ENCODE results near the gene EGLN3.
"Not testable (repeated sequence)": the region's sequence is repeated elsewhere in the genome, so short reads cannot be mapped to it uniquely, and the experiment has no call there.

EGLN3 gene

DNA sequence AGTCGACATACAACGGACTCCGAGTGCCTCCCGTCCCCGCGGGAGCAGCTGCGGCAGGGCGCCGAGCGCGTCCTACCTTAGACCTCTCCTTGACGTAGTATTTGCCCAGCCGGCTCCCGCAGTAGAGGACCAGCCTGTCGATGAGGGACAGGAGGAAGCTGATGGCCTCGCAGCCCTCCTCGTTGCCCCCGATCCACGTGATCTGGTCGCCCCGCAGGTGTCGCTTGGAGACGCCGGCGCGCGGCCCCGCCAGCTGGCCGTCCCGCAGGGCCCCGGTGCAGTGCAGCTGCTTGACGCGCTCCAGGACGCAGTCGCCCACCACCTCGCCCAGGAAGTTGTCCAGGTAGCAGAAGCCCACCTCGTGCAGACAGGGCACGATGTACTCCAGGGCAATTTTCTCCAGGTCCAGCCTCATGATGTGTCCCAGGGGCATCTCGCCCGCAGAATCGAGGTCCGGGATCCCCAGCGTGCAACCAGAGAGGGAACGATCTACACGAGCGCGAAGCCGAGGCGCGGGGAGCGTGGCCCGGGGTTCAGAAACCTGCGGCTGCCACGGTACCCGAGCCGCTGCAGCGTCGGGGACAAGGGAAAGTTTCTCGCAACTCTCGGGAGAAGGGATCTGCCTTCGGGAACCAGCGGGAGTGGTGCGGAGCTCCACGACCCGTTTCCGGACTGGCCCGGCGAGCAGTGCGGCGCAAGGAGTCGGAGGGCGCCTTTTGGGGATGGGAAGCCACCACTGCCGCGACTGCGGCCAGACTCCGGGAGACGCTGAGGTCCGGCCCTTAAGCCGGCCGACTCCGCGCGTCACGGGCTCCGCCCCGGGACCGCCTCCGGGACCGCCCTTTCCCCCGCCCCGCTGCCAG lies at the start of gene EGLN3:
Gene EGLN3 (minus strand): TSS at position 755 of the 863 bp plus-strand sequence. CDS start 322 bp downstream, at position 433.
- DNase-seq (ENCODE audit: insufficient read length, low spot score) (peak; percentile 83), FAIRE-seq (no peak)

DNA sequence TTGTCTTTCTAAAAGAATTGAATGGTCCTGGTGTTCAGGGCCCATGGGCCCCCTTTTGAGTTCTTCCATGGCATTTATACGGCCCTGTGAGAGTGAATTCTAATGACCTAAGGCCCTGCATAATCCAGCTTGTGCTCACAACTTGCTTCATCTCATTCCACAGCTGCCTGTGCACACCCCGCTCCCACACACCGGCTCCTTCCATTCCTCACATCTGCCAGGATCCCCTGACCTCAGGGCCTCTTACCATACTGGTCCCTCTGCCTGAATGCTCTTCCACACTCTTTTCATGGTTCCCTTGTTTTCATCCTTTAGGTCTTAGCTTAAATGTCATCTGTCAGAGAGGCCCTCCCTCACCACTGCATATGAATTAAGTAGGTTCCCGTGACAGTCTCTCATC lies 49.5 kb upstream of the EGLN3 start:
- no peak for FAIRE-seq
- DNase-seq (ENCODE audit: insufficient read length, low spot score): no peak

DNA sequence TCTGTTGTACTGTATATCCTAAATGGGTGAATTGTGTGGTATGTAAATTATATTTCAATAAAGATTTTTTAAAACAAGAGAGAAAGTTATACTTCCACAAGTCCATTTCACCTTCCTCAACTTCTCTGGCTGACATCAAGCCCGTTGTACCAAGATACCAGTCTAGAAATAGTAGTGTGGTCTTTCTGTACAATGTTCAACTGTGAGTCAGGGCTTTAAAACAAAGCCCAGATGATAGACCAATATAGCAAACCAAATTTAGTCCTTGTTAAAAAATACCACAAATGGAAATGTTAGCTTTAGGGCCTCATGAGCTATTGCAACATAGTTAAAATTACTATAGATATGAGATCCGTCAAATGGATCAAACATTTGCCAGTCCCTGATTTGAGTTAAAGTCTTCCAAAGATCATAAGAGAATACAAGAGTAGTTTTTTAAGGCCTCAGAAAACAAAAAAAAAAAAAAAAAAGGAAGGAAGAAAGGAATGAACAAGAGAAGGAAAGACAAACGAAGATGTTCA lies 49.0 kb upstream of the EGLN3 start:
- DNase-seq (ENCODE audit: insufficient read length, low spot score): no peak
- no peak for FAIRE-seq

DNA sequence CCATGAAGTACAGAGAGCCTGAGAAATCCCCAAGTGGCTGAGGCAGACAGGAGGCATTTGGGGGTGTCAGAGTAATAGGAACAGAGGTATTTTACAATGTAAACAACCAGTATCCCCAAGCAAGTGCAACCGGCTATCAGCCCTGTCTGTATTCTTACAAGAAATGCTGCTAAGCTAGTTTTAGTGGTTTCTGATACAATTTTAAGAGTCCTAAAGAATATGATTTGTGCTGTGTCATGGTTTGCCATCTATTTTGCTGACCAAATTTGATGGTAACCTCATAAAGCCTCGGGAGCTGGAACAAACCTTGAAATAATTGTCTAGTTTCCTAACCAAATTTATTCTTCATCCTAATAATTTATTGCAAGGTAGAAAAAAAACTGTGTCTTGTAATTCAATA lies 46.7 kb upstream of the EGLN3 start:
- DNase-seq (ENCODE audit: insufficient read length, low spot score): no peak
- no peak for FAIRE-seq

DNA sequence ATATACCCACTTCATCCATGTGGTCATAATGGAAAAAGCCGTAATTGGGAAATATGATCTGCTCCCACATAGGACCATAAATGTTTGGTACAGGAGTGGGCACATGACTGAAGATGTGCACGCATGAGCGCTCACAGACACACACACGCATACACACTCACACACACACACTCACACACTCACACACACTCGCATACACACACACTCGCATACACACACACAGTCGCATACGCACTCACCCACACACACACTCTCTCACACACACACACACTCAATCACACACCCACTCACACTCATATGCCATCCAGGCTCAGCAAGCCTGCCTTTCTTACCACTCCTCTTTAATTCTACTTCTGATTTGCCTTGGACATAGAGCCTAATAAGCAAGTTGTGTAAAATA lies 45.6 kb upstream of the EGLN3 start:
- FAIRE-seq (peak; percentile 42), DNase-seq (ENCODE audit: insufficient read length, low spot score) (no peak)

DNA sequence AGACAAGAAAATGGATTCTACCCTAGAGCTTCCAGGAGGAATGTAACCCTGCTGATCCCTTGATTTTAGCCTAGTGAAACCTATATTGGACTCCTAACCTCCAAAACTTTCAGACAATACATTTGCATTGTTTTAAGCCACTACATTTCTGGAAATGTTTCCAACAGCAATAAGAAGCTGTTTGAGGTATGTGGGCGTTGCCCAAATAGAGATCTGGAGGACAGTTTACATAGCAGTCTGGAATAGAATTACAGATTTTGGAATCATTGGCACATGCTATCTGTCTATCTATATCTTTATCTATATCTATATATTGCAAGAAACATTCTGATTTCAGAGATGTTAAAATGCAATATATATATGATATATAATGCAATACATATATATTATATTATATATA lies 42.4 kb upstream of the EGLN3 start:
- DNase-seq (ENCODE audit: insufficient read length, low spot score) (no peak), FAIRE-seq (no peak)

DNA sequence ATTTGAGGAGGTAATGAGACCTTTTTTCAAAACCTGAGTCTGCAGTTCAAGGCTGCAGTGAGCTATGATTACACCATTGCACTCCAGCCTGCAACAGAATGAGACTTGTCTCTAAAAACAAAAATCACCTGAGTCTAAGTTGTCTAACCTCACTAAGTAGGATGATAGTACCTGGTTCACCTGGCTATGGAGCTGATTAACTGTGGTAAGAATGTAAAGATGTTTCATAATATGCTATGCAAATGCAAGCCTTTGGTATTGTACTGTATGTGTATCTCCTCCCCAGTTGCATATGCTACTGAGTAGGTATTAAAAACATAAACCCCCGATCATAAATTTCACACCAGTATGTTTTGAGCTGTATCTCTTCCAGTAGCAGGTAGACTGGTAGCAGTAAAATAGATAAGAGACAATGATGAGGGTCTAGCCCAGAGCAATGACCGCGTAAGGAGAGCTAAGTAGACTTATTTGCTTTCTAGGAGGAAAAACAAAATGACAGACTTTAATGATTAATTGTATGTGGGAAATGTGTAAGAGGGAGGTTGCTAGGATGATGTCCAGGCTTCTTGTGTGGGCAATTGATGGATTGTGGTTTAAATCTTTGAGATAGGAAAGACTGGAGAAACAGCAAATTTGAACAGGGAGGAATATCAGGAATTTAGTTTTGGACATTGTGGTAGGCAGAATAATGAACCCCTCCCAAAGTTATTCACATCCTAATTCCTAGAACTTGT lies 41.6 kb upstream of the EGLN3 start:
- no peak for DNase-seq (ENCODE audit: insufficient read length, low spot score)
- no peak for FAIRE-seq

DNA sequence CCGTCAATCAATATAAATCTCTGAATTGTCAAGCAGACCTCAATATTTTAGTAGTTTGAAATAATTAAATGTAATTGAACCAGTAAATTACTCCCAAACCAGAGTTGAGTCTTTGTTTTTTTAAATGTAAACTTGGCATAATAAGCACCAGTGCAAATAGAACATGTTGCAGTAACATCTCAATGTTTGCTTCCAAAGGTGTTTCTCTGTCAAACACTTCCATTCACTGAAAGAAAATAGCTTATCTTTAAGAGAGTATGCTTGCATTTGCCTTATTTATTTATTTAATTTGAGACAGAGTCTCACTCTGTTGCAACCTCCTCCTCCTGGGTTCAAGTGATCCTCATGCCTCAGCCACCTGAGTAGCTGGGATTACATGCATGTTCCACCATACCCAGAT lies 39.9 kb upstream of the EGLN3 start:
- no peak for FAIRE-seq
- DNase-seq (ENCODE audit: insufficient read length, low spot score): no peak

DNA sequence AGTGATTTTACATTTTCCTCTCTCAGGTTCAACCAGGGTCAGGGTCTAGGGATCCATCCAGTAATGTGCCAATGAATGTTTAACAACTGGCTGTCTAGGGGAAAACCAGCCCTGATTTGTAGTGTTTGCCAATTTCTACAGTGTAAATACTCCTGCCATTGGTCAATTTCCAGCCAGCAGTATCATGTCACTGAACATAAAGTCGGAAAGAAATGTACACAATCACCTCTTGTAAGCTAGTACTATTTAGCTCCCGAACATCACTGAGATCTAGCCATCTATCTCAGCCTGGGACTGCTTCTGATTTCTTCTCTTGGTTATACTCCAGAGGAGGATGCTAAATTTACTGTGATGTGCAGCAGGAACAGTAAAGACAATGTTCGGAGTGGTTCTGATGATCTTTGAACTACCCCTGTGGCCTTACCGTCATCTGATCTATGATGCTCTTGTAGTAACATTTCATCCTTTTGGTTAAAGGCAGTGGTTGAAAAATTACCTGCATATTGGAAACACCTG lies 36.7 kb upstream of the EGLN3 start:
- DNase-seq (ENCODE audit: insufficient read length, low spot score) (no peak), FAIRE-seq (no peak)

DNA sequence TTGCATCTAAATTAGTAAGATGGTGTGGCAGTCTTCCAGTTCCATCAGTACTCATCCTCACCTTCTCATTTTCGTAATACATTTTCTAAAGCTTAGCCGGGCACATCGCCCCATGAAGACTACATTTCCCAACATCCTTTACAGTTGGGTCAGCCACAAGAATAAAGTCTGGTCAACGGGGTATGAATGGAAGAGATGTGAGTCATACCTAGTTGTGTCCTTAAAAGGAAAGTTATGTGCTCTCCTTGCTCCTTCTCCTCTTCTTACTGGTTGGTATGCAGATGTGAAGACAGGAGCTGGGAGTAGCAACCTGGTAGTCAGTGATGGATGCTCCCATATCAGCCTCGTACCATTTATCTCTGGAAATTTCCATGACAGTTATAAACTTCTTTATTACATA lies 35.9 kb upstream of the EGLN3 start:
- FAIRE-seq (peak; percentile 73), DNase-seq (ENCODE audit: insufficient read length, low spot score) (peak; percentile 70)

DNA sequence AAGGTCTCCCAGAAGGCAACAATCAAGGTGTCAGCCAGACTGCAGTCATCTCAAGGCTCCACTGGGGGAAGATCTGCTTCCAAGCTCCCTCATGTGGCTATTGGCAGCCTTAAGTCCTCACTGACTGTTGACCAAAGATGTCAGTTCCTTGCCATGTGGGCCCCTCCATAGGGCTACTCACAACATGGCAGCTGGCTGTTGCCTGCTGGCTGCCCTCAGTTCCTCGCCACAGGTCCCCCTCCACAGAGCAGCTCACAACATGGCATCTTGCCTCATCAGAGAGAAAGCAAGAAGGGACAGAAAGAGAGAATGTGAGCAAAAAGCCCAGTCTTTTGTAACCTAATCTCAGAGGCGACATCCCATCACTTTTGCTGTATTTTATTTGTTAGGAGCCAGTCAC lies 34.4 kb upstream of the EGLN3 start:
- no peak for DNase-seq (ENCODE audit: insufficient read length, low spot score)
- FAIRE-seq: no peak

DNA sequence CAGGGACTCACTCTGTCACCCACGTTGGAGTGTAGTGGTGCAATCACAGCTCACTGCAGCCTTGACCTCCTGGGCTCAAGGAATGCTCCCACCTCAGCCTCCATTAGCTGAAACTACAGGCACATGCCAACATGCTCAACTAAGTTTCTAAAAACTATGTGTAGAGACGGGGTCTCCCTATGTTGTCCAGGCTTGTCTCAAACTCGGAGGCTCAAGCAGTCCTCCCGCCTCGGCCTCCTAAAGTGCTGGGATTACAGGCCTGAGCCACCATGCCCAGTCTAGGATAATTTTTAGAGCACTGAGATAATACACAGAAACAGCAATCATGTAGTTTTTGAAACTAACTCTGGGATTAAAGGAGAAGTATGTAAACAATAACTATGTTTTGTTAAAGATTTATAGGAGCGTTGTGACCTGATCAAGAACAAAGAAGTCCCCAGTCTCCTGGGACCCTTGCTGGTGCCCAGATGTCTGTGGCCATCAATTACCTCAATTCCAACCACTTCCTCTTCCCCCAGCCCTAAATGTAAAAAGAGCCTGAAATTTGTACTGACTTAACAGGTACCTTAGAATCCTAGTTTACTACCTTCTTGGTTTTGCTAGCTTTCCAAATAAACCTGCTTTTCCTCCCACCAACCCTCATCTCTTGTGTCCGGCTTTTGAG lies 28.9 kb upstream of the EGLN3 start:
- FAIRE-seq: no peak

DNA sequence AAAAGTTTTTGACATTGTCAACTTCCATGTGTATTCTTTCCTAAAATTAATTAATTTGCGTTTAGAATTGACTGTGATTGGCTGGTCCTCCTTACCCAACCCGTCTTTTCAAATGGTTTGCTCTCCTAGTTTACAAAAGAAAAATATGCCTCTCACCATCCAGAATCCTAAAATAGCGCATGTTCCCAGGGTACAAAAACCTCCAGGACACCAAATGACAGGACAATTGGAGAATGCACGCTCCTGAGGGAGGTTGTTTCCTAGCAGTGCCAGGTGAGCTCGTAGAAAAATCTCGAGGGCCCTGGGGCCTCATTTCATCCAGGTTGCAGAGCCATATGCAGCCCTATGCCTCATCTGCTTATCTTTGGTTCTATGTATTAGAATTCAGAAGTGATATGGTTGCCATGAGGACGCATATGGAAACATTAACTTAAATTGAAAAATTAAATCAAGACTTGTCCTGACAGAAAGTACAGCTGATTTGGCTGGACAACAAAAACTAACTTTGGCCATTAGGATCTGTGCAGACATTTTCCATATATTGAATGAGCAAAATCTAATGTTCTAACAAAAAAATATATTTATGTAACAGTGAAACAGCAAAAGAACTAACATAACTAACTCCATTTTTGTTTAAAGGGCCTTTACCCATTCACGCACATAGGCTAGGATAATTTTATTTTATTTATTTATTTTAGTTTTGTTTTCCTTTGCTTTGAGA lies 28.2 kb upstream of the EGLN3 start:
- DNase-seq (ENCODE audit: insufficient read length, low spot score): no peak
- FAIRE-seq: no peak

More for the DNA sequence above, 28.9 kb upstream of the EGLN3 start:
- no peak for DNase-seq (ENCODE audit: insufficient read length, low spot score)

DNA sequence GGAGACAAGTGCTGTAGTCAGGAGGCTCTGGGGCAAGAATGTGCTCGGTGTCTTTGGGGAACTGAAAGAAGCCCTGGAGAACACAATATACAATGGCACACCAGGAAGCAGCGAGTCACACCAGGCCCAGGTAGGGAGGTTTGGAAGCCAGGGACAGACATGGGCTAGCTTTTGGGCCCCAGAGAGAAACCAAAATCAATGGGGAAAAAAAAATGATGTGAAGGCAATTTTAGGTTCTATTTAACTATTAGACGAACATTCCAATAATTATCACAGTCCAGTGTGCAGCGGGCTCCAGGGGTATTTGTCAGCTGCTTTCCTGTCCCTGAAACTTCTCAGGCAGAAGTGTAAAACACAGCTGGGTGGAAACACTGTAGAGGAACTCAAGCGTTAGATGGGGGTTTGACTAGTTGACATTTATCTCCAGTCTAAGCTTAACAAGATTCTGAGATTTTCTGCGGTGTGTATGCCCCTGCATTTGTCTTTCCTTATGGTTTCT lies 21.8 kb upstream of the EGLN3 start:
- DNase-seq (ENCODE audit: insufficient read length, low spot score) (no peak), FAIRE-seq (no peak)

DNA sequence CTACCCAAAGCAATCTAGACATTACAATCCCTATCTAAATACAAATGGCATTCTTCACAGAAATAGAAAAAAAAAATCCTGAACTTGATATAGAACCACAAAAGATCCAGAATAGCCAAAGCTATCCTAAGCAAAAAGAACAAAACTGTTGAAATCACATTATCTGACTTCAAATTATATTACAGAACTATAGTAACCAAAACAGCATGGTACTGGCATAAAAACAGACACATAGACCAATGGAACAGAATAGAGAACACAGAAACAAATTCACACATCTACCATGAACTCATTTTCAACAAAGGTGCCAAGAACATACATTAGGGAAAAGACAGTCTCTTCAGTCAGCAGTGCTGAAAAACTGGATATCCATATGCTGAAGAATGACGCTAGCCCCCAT lies 19.0 kb upstream of the EGLN3 start:
- not testable (repeated sequence) for FAIRE-seq

DNA sequence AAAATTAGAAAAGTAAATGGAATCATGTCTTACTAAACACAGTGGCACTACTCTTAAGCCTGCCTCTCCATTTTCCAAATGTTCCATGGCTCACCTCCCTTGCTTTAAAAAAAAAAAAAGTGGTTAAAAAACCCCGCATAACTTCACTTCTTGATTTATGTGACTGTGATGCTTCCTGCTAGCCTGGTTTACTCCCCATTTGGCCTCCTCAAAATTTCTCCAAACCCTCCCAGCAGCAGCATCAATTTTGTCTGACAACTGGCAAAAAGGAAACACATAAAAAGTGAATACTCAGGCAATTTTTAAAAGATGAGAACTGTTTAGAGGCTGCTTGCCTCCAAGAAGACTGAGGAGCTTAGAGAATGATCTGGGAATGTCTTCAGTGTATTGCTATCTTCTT lies 17.8 kb upstream of the EGLN3 start:
- no peak for FAIRE-seq

More for the DNA sequence above, 19.0 kb upstream of the EGLN3 start:
- DNase-seq (ENCODE audit: insufficient read length, low spot score): not testable (repeated sequence)

DNA sequence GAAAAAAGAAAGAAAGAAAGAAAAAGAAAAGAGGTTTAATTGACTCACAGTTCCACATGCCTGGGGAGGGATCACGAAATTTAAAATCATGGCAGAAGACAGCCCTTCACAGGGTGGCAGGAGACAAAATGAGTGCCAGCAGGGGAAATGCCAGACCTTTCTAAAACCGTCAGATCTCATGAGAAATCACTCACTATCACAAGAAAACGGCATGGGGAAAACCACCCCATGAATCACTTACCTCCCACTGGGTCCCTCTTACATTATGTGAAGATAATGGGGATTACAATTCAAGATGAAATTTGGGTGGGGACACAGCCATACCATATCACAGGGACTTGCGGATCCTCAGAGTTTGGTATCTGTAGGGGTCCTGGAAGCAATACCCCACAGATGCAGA lies 16.3 kb upstream of the EGLN3 start:
- FAIRE-seq (no peak), DNase-seq (ENCODE audit: insufficient read length, low spot score) (no peak)

More for the DNA sequence above, 17.8 kb upstream of the EGLN3 start:
- no peak for DNase-seq (ENCODE audit: insufficient read length, low spot score)

DNA sequence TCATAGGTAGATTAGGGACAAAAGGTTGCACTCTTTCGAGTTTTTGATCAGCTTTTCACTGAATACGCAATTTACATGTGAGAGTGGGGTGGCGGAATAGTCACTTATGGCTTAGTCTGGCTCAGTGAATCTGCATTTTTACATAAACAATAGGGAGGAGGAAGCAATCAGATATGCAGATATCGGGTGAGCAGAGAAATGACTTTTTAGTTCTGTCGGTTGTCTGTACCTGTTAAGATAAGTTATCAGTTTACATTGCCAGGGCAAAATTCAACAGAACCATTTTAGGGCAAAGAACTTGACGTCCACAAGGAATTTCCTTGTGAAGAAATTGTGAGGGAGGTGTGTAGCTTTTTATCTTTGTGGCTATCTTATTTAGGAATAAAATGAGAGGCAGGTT lies 15.4 kb upstream of the EGLN3 start:
- DNase-seq (ENCODE audit: insufficient read length, low spot score): no peak
- no peak for FAIRE-seq

DNA sequence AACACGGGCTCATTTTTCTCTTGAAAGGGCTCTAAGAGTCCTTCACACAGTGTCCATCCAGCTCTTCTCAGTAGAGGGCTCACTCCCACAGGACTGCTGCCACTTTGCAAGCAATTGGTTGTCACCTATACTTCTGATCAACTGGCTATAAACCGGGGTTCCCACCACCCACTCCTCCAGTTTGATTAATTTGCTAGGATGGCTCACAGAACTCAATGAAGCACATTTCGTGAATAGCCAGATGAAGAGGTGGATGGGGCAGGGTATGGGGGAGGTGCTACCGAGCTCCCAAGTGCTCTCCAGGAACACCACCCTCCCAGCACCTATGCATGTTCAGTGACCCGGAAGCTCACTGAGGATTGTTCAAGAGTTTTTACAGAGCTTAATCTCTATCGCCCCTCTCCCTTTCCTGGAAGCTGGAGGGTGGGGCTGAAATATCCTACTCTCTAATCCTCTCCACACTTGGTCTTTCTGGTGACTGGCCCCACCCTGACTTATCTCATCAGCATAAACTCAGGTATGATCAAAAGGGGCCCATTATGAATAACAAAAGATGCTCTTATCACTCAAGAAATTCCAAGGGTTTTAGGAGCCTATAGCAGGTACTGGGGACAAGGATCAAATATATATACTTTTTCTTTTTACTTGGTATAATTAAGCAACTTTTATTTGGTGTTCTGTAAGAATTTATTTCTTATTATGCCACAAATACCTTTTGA lies 13.9 kb upstream of the EGLN3 start:
- DNase-seq (ENCODE audit: insufficient read length, low spot score): no peak
- FAIRE-seq: no peak
